ENCODE data around the gene S100A5.

- TF ChIP-seq CTCF (IDR thresholded peaks at IDR 0.05), result no peak
- TF ChIP-seq POLR2A (IDR thresholded peaks at IDR 0.05), result no peak
Measured at GRCh38 chr1:153585006-153585405, 44.3 kb upstream of the S100A5 start.

Data from esophagus squamous epithelium (tissue), 4 donors.